HUES48 (cell line): ENCODE data around the gene KLHL24.

ENCODE experiments used
- H3K27ac ChIP-seq: one replicate; pipeline ENCODE4 v1.7.0; 2013; ENCODE audit warnings: low read depth, low read length, inconsistent platforms
- H3K27me3 ChIP-seq: 2 replicates; pipeline ENCODE4 v1.6.1; 2013; ENCODE audit warnings: mild to moderate bottlenecking, low read length; ENCODE audit not compliant: control insufficient read depth, insufficient read depth
- H3K36me3 ChIP-seq: 2 replicates; pipeline ENCODE4 v1.6.1; 2013; ENCODE audit warnings: low read length; ENCODE audit not compliant: control insufficient read depth, insufficient read depth
- H3K4me1 ChIP-seq: 2 replicates; pipeline ENCODE4 v1.6.1; 2013; ENCODE audit warnings: mild to moderate bottlenecking, low read length; ENCODE audit not compliant: control insufficient read depth, insufficient read depth
- H3K4me3 ChIP-seq: 2 replicates; pipeline ENCODE4 v1.5.1; 2013; ENCODE audit warnings: mild to moderate bottlenecking, low read depth, low read length
- H3K9ac ChIP-seq: 2 replicates; pipeline ENCODE4 v1.6.1; 2013; ENCODE audit warnings: mild to moderate bottlenecking, low read depth, low read length, moderate library complexity
- H3K9me3 ChIP-seq: 2 replicates; pipeline ENCODE4 v1.6.1; 2013; ENCODE audit warnings: low read length; ENCODE audit not compliant: control insufficient read depth, insufficient read depth

KLHL24 gene

DNA sequence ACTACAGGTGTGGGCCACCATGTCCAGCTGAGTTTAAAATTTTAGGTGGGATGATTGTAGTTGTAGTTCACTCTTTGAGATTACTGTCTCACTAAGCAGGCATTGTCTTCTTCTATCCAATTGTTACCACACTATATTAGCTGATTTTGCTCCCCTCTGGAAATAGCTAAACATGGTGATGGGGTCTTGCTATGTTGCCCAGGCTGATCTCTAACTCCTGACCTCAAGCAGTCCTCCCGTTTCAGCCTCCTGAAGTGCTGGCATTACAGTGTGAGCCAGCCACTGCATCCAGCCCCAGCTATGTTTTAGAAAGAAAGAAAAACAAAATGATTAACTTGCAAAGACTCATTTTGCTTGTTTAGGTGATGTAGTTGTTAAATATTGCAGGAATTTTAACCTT lies 92.8 kb downstream of the KLHL24 start:
- Histone ChIP-seq H3K4me3 (no peak overlapping the region), H3K9ac (no peak overlapping the region), H3K27ac (no peak overlapping the region), H3K36me3 (peaks cover 92% of the 10 kb centered on the region), H3K27me3 (no peaks in the 10 kb centered on the region), H3K9me3 (no peaks in the 10 kb centered on the region), H3K4me1 (no peaks in the 10 kb centered on the region)

DNA sequence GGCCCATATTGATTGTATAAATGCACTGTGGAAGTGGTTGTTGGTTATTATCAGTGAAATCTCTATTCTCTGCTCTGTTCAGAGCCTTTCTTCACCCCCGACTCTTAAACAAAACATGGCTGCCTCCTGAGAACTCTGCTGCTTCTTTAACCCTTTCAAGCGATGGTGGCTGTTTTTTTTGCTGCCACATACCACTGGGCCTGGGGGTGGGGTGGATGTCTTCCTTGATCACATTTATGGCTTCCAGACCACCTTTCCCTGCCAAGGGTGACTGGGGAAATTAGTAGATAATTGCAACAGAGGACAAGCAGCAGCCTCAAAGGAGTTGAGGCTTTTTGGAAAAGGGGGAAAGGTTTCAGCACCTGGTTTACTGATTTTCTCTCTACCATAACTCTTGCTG lies 94.9 kb downstream of the KLHL24 start:
- no peaks in the 10 kb centered on the region for H3K27me3 ChIP-seq
- H3K9me3 ChIP-seq, result no peaks in the 10 kb centered on the region
- H3K36me3 ChIP-seq, result peaks cover 92% of the 10 kb centered on the region

DNA sequence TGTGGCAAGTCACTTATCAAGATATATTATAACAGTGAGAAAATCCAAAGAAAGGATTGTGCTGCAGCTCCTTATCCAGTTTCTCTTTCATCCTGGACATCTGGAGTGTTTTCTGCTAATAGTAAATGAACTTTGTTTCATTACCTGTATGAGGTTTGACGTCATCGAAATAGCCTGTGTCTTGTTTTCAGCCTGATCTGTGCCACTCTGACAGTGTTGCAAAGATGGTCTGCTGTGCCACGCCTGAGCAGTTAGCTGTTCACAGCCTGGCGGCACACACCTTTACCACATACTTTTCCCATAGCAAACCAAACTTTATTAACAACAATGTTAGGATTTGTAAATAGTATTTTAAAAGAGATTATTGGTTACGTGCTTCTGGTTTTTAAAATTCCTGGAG lies 96.2 kb downstream of the KLHL24 start:
- Histone ChIP-seq H3K4me3 (no peak overlapping the region), H3K36me3 (peaks cover 92% of the 10 kb centered on the region), H3K27me3 (no peaks in the 10 kb centered on the region), H3K27ac (no peak overlapping the region), H3K9me3 (no peaks in the 10 kb centered on the region), H3K4me1 (no peaks in the 10 kb centered on the region), H3K9ac (no peak overlapping the region)

More for the DNA sequence above, 94.9 kb downstream of the KLHL24 start:
- H3K4me3 ChIP-seq, result no peak overlapping the region
- no peaks in the 10 kb centered on the region for H3K4me1 ChIP-seq
- H3K27ac ChIP-seq, result no peak overlapping the region
- H3K9ac ChIP-seq, result no peak overlapping the region

DNA sequence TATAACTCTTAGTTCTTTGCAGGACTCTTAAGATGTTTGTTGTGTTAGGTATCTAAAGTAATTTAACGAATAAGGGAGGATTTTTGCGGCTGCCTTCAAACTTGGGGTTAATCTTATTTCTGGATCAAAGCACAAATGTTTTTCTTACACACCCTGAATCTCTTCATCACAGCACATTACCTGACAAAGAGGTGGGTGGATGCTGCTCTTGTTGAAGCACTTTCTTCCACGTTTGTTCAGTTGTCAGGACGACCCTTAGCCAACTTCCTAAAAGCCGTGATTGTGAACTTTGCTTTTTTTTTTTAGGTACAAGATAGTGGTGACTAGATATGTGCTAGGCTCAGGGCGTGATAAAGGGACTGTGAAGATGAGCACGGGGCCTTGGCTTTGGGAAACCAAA lies 98.1 kb downstream of the KLHL24 start:
- no peak overlapping the region for H3K9ac ChIP-seq
- peaks cover 88% of the 10 kb centered on the region for H3K36me3 ChIP-seq
- no peak overlapping the region for H3K27ac ChIP-seq
- H3K9me3 ChIP-seq, result peaks cover 3% of the 10 kb centered on the region; the same call in 1 of the 2 replicates
- H3K4me1 ChIP-seq, result no peaks in the 10 kb centered on the region
- no peak overlapping the region for H3K4me3 ChIP-seq
- no peaks in the 10 kb centered on the region for H3K27me3 ChIP-seq
